Activated CD4-positive, alpha-beta T cell treated with anti-CD3 and anti-CD28 coated beads for 24 hours (primary cell): Measurements from ENCODE around the gene SERPINA12.

ENCODE experiments used
- DNase-seq, 2 donors: peaks; one replicate each; pipeline ENCODE4 v3.0.0-alpha.2; 2020; ENCODE audit warnings: low read depth in 2 of 2

SERPINA12 gene, protein sequence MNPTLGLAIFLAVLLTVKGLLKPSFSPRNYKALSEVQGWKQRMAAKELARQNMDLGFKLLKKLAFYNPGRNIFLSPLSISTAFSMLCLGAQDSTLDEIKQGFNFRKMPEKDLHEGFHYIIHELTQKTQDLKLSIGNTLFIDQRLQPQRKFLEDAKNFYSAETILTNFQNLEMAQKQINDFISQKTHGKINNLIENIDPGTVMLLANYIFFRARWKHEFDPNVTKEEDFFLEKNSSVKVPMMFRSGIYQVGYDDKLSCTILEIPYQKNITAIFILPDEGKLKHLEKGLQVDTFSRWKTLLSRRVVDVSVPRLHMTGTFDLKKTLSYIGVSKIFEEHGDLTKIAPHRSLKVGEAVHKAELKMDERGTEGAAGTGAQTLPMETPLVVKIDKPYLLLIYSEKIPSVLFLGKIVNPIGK

DNA sequence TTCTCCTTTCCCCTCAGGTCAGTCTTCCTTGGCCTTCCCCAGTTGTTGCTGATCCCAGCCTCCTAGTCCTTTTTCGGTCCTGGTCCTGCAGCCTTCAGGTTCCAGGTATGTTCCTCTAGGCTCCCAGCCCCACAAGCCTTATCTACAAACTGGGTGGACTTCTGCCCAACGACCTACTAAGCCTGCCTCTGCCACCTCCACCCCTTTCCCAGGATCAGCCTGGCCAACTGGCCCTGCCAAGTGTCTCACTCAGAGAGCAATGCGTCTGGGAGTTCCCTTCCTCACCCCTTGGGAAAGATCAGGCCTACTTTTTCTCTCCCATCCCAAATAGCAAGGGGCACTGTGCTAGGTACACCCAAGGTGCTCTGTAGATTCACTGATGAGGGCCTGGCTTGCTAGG is at the start of gene SERPINA12:
TSS of gene SERPINA12 (minus strand) at position 114 of the 400 bp plus-strand sequence. CDS start 11,072 bp downstream, outside the sequence.
- no peak for DNase-seq

DNA sequence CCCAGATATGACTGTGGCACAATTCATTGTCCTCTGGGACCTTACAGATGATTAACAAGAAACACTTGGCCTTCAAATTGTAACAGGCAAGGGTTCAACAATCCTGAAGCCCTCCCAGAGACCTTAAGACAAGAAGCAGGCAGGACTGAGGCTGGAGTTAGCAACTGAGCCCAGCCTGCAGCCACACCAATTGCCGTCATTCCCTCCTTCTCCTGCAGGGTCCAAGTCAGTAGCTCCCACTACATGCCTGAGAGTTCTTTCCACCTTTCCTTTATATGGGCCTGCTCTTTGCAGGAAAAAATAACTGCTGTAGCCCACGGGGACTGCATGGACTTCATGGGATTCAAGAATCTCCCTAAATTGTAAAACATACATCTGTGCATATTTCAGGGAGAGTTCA is 49.6 kb upstream of the SERPINA12 start:
- no peak for DNase-seq

DNA sequence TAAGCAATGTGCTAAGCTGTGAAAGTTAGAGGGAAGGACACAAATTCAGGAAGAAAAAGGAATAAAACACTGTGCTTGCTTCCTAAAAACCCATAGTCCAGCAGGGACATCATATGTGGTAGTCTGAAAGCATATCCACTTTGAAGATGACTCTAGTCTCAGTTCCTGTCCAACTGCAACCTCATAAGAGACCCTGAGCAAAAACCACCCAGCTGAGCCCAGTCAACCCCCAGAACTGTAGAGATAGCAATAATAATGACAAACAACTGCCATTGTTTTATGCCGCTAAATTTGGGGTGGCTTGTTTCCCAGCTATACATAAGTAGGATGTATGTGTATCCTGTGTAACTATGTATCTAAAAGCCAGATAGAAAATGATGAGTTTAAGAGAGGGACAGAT is 48.1 kb upstream of the SERPINA12 start:
- DNase-seq = no peak

DNA sequence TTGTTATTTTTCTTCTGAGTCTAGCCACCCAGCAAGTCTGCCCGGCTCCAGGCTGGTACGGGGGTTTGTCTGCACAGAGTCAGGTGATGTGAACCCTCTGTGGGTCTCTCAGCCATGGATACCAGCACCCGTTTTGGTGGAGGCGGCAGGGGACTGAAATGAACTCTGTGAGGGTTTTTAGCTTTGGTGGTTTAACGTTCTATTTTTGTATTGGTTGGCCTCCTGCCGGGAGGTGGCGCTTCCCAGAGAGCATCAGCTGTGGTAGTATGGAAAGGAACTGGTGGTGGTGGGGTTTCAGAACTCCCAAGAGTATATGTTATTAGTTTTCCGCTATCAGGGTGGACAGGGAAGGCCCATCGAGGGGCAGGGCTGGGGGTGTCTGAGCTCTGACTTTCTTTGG is 46.7 kb upstream of the SERPINA12 start:
- DNase-seq = no peak

DNA sequence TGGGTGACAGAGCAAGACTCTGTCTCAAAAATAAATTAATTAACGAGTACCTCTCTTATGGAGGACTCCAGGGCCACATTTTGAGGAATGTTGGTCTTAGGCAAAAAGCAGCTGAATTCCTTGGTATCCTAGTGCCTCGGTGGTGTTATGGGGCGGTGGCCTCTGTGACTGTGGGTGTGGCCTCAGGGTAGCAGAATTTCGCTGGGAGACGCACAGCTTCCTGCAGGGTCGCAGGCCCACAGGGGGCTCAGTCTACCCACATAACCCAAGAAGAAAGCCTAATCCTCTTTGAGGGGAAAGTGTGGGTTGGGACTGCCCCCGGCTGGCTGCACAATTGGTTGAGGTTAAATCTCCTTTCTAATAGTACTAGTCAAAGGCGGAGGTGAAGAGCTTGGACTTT is 40.8 kb upstream of the SERPINA12 start:
- DNase-seq = no peak

DNA sequence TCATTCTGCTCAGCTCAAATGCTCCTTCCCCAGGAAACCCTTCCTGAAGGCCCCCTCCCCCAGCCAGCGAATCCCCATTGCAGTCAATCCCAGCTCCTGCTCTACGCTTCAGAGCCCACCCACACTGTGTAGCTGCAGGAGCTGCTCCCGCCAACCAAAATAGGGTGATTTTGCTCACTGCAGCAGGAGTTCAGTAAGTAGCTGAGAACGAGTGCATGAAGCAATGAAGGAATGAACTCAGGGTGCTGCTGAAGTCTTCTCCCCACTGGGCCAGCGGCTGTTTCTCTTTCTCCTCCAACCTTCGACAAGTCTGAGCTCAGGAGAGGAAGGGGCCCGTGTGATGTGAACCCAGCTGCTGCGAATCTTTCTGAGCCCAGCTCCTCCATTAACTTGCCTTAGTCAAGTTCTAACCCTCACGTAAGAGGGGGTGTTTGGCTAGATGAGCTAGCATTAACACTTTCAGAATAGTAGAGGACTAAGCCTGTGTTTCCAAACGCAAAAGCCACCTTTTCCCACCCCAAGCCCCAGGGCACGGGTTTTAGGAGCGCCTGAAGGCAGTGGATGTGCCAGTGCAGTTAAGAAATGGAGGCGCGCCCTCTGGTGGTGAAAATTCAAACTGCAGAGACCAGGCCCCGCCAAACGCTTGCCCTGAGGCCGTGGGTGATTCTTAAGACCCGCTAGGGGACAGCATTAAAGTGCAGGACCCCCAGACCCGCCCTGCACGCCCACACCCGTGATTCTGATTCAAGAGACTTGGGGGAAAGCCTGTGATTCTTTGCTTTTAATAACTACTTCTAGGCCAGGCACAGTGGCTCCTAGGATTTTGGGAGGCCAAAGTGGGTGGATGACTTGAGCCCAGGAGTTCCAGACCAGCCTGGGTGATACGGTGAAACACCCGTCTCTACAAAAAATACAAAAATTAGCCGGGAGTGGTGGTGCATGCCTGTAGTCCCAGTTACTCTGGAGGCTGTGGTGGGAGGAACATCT is 40.0 kb upstream of the SERPINA12 start:
- DNase-seq = peak; percentile 40 to 63

DNA sequence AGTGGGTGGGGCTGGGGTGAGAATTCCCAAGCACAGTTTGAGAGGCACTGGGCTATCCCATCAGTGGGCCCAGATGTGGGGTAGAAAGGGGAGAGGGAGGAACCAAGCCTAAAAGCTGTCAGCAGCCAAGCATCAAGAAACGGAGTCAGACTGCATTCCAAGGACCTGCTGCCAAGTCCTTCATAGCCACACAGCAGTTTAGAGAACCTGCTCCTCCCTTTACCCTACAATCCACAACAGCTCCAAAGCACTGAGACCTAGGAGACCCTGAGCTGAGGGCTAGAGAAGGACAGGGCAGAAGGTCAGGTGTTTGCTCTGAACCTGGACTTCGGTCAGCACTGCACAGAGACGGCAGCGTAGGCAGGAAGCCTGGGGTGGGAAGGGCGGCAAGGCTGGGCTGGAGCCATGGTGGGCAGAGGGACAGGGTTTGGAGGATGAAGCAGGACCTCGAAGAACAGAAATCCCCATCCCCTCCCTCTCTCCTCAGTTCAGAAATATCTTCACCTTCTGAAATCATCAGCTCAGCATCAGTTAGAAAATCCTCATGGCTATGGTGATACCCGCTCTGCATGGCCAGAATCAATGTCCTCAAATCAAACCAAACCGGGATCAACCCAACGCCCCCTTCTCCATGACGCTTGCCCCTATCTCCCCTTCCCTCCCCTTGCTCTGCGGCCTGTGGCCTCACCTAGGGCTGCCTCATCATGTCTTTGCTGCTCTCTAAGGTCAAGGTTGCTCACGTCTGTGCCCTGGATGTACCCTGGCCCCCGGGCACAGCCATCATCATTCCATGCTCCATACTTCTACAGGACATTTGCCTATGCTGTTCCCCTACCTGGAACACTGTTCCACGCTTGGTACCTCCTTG is 39.1 kb upstream of the SERPINA12 start:
- DNase-seq = no peak

DNA sequence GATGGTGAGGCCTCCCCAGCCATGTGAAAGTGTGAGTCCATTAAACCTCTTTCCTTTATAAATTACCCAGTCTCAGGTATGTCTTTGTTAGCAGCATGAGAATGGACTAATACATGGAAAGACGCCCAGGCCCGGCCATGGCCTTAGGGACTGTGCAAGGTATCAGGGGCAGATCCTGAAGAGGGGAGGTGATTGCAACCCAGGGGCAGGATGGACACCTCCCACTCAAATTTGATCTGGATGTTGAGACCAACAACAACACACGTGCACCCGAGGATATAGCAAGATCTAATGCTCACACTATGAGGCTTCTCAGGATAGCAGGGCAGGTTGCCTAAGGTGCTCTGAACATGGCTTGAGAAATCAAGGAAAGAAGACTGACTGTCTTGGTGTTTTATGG is 38.5 kb upstream of the SERPINA12 start:
- DNase-seq = no peak

DNA sequence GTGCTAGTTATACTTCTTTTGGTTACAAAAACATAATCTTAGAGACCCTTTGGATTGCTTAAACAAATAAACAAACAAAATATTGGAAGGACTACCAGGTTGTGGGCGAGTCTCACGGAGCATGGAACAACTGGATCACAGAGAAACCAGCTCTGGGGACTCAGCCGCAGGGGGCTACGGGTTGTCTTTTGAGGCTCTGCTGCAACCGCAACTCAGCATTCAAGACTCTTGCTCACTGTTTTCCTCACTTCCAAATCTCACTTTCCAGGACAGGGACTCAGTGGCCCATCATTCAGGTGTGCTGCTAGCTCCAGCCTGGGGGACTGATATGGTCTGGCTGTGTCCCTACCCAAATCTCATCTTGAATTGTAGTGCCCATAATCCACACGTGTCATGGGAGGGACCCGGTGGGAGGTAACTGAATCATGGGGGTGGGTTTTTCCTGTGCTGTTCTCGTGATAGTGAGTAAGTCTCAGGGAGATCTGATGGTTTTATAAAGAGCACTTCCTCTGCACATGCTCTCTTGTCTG is 37.9 kb upstream of the SERPINA12 start:
- no peak for DNase-seq

DNA sequence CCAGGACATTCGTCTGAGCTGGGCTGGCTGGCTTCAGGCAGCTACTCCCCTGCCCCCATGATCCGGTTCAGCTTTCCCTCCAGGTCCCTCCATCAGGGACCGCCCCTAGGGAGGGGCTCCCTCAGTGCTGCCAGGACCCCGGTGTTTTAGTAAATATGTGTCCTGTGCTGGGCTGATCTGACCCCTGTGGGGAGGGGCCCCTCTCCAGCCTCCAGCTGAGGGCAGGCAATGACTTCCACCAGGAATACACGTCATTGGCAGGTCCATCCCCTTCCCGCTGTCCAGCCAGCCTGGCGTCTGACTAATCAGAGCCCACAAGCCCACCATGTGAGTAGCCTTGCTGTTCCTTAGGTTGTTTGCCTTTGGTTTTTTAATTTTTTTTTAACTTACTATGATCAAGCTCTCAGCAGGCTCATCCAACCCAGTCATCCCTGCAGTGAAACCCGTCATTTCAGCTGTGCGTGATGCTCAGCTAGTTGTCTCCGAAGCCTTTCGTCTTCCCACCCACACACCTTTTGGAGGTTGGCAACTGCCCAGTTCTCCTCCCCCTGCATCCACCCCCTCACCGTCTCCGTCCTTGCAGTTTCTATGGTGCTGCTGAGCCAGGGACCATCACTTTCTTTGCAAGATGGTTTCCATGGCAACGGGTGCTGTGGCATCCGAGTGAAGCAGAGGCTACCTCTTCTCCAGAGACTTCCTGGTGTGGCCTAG is 36.0 kb upstream of the SERPINA12 start:
- no peak for DNase-seq

DNA sequence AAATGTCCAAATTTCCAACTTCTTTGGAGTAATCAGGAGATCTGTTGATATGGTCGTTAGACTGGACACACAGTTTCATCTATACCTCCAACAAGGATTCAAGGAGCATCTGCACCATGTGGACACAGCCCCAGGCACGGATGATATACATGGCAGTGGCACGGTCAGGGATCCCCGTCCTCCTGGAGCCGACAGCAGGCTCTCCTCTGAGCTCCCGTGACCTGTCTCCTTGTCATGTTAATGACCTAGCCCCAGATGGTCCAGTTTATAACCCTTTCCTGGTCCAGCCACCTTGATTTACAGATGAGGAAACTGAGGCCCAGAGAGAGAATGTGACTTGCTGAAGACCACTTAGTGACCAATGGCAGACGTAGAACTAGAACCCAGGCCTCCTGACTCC is 35.5 kb upstream of the SERPINA12 start:
- no peak for DNase-seq

DNA sequence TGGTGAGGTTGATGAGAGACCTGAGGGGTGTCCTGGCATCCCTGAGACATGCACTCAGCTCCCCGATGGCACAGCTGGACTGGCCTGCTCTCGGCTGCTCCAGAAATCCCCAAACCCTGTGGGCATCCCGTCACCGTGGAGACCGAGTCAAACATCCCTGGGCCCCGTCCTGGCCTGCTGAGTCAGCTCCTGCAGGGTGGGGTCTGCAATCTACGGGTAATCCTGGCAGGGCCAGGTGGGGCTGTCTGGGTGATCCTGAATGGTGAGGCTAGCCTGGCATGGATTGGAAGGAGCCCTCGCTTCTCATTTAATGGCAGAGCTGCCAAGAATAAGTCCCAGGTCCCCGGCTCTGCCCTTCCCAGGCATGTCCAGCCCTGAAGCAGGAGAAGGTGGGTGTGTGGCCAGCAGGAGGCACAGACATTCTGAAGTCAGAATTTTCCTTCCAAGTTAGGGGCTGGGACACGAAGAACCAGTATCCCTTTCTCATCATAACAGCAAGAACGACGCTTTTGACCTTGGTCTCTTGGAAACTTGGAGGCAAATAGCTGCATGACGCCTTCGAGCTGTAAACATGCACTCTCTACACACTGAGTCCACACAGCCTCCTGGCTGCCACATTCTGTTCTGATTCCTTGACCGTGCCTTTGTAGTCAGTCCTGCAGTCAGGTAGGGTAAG is 34.3 kb upstream of the SERPINA12 start:
- DNase-seq = no peak

DNA sequence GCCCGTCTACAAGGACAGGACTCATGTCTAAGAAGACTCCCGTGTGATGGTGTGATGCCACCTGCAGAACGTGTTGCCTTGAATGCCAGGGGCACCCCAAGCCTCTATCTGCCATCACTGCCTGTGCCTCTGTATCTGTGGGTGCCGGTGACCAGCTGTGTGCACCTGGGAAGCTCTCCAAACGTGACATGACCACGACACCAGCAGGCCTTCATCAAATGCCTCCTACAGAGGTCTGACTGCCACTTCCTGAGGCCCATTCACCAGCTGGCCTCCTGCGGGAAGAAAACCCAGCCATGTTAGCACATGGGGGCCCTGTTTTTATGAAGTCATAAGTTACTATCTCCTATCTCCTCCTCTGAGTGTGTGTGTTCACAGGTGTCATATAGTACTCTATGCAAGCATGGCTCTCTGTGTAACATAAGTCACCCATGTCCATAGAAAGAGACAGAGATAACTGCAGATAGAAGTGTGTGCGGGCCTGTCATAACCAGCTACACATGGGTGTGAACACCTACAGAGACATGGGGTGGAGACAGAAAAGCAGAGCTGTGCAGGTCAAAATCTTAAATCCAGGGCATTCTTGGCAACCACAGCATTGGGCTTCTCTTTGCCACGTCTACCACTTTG is 33.7 kb upstream of the SERPINA12 start:
- no peak for DNase-seq

DNA sequence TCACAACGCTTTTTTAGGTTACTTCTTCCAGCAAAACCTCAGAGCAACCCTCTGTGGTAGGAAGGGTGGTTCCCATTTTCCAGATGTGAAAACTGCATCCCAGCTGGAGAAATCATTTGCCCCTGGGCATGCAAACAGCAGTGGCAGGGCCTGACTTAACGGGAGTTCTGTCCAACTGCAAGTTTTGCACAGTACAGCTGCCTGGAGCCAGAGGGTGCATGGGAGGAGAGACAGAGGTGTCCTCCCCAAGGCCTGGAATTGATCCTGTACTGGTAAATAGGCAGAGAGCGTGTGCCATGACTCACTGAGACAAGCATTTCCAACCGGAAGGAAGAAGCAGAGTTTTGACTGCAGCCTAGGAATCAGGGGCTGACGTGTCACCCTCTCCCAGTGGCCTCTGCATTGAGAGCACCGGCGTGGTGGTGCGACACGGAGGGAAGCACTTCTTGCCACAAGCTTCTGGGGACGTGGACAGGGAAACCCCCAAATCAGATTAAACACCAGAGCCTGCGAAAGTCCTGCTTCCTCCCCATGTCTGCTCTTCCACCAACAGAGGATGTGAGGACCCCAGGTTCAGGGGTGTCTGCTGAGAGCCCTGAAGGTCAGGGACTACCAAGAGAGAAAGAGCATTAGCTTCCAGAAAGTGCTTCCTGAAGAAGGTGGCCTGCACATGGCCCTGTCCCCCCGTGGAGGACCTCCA is 33.0 kb upstream of the SERPINA12 start:
- DNase-seq = no peak

DNA sequence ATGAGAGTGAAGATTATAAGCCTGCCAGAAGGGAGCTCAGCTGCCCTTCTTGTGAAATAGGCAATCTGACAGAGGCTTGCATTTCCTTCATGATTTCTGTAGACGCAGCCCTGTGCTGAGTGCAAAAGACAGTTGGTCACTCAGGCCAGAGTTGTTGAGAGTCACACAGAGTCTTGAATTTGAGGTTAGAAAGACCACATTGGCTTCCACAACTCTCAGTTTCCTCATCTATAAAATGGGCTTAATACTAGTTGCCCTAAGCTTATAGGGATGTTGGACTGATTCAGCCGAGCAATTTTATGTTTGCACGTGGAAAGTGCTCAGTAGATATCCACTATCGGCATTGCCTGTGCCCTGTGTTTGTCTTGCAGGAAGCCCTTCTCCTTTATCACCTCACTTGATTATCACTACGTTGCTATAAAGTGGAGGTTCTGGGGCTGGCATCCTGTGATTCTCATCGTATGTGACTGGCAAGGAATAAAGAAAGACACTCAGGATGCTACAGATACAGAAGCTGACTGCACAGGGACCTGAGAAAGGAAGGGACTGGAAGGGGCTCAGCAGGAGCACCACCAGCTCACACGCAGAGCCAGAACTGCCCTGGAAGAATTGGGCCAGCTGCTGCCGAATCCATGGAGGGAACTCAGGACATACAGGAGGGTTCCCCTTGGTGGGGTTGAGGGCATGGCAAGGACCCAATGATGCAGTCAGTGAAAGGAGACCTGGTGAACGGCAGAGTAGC is 32.1 kb upstream of the SERPINA12 start:
- DNase-seq = no peak

DNA sequence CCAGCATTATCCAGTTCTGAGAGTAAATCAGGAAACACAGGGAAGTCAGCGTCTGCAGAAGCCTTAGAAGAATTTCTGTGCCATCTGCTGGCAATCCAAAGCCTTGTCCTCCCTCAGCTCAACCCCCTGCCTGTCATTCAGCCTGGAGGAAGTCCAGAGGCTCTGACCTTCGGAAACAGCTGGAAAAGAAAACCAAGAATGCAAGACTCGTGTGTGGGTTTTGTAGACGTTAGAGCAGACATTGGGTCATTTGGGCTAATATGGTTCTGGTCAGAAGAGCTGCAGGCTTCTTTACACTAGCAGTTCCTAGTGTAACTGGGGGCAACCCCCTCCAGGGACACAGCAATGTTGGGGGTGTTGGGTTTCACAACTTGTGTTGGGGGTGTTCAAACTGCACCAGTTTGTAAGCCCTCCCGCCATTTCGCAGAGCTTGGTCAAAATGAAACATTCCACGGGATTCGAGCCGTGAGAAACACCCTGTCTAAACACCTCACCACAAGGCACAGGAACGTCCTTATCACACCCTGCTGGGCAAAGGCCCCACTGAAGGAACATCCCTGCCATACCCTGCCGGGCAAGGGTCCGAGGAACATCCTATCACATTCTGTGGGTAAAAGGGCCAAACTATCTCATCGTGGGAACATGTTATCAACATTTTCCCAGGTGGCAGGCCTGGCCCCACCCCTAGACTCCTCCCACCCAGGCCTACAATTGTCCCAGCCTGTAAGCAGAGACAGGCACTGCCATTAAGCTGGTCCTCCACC is 30.9 kb upstream of the SERPINA12 start:
- no peak for DNase-seq

DNA sequence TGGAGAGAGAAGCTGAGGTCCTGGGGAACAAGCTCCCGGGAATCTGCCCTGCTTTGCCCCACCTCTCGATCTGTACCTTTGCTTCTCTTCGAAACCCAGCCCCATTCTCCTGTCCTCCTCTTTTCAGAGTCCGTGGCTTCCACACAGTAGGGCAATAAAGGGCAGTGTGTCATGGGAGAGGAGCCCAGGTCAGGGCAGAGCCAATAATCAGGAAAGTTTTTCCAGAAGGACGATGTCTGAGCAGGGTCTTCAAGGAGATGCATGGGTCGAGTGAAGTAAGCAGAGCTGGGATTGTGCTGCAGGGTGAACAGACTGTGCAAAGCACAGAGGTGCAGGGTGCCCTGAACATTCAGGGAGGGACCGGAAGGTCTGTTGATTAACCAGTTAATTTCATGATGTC is 29.9 kb upstream of the SERPINA12 start:
- no peak for DNase-seq
